Activated naive CD8-positive, alpha-beta T cell (primary cell): ENCODE data around the gene NFIC.
A peak's percentile ranks its signal among the peaks of the same experiment; 100 is the strongest.
"Not testable (repeated sequence)": the region's sequence is repeated elsewhere in the genome, so short reads cannot be mapped to it uniquely, and the experiment has no call there.

ENCODE experiments used
- H3K27ac Mint-ChIP-seq: one replicate; pipeline ENCODE4 v1.8.0; 2021; ENCODE audit warnings: mixed read lengths
- H3K27me3 Mint-ChIP-seq: one replicate; pipeline ENCODE4 v1.8.0; 2021; ENCODE audit warnings: mixed read lengths
- H3K36me3 Mint-ChIP-seq: one replicate; pipeline ENCODE4 v1.8.0; 2021; ENCODE audit warnings: mixed read lengths
- H3K4me1 Mint-ChIP-seq: one replicate; pipeline ENCODE4 v1.8.0; 2021; ENCODE audit warnings: low read depth, mixed read lengths
- H3K4me3 Mint-ChIP-seq: one replicate; pipeline ENCODE4 v1.8.0; 2021; ENCODE audit warnings: mild to moderate bottlenecking, mixed read lengths
- H3K9me3 Mint-ChIP-seq: one replicate; pipeline ENCODE4 v1.8.0; 2021; ENCODE audit warnings: low read depth, mixed read lengths

The NFIC gene

GRCh38 chr19:3505598-3506383 lies 139.4 kb downstream of the NFIC start, which contains the start of gene FZR1:
Gene FZR1 (plus strand): TSS chr19:3506311. CDS start chr19:3522990, 16,679 bp downstream.
- peaks cover 42% of the 10 kb centered on the region for H3K4me1 Mint-ChIP-seq
- no peaks in the 10 kb centered on the region for H3K9me3 Mint-ChIP-seq
- H3K36me3 Mint-ChIP-seq: peaks cover 3% of the 10 kb centered on the region
- H3K27ac Mint-ChIP-seq: peak within 1 kb of the TSS; percentile 98
- no peaks in the 10 kb centered on the region for H3K27me3 Mint-ChIP-seq
- H3K4me3 Mint-ChIP-seq: peak within 1 kb of the TSS; percentile 97

DNA sequence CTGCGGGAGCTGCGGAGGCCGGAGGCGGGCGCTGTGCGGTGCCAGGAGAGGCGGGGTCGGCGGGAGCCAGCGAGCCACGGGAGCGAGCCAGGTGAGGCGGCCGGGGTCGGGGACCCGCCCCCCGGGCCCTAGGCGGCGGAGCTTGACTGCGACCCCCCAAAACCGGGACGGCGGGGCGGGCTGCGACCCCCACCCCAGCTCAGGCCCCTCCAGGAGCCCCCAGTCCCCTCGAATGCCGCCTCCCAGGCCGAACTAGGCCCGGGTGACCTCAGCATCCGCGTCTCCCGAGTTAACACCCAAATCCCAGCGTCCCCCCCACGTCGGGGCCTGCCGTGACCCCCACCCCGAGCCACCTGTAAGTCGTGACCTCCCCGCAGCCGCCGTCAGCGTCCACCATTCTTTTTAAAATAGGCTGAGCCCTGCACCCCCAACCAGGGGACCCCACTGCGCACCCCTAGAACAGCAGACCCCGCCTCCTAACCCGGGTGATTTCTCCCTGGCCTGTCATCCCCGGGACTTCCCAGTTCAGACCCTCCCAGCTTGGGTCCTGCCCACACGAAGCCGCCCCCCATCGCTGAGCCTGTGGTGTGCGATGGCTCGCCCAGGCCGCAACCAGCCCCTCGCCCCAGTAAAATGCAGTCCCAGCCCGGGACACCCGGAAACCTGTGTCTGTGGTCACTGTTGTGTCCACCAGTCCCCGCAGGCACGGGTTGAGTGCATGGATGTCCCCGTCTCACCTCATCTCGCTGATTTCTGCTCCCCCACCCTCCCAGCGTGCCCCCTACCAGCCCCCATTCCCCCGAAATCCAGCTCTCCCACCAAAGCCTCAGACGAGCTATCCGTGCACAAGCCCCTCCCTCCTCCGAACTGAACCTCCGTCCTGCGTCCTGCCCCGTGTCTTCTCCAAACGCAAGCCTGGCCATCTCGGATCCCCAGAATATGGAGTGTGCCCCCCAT lies 140.3 kb downstream of the NFIC start:
- Mint-ChIP-seq H3K4me3 (peak overlapping the region; percentile 89), H3K4me1 (peaks cover 42% of the 10 kb centered on the region), H3K36me3 (peaks cover 3% of the 10 kb centered on the region), H3K27me3 (no peaks in the 10 kb centered on the region), H3K9me3 (no peaks in the 10 kb centered on the region), H3K27ac (peak overlapping the region; percentile 46)

DNA sequence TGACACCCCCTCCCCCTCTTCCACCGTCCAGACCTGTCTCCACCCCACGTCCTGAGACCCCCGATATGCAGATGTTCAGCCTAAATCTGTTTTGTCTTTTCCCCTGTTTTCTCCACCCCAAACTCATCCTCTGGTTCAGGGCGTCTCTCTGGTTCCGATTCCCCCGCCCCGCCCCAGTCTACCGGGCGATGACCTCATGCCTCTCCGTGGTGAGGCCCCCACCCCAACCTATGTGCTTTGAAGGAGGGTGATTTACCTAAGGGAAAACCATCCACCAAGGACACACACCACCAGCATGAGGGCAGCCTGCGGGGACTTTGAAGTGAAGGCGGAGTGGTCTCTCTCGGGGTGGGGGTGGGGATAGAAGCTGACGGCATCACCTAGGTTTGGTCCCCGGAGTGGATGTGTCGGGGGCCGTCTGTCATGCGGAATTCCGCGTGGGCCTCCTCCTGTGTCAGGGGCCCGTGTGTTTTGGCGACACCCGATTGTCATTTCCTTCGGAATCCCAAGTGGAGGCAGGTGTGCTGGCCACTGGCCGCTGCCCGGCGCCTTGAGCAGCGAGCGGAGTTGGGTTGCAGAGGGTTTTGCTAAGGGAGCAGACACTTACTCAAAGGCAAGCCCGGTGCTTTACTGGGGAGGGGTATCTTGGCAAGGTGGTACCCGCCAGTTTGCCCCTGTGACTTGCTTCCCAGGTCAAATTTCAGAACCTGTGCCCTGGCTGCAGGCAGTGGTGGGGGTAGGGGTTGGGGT lies 141.2 kb downstream of the NFIC start:
- Mint-ChIP-seq H3K9me3 (no peaks in the 10 kb centered on the region), H3K27me3 (no peaks in the 10 kb centered on the region), H3K4me1 (peaks cover 42% of the 10 kb centered on the region), H3K4me3 (peak overlapping the region; percentile 89), H3K27ac (peak overlapping the region; percentile 46), H3K36me3 (peaks cover 3% of the 10 kb centered on the region)

DNA sequence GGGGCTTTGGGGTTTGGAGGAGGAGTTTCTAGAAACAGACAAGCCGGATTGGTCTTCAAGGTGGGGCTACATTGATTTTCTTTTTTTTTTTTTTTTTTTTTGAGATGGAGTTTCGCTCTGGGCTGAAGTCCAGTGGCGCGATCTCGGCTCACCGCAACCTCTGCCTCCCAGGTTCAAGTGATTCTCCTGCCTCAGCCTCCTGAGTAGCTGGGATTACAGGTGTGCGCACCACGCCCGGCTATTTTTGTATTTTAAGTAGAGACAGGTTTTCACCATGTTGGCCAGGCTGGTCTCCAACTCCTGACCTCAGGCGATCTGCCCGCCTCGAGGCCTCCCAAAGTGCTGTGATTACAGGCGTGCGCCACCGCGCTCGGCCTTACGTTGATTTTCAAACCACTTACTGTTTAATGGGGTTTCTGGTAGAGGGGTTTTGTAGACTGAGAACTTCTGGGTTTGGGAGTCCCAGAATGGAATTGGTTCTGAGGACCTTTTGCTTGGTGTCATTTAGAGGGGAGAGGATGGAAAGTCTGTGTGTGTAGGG lies 141.8 kb downstream of the NFIC start:
- H3K27ac Mint-ChIP-seq, H3K9me3 Mint-ChIP-seq, H3K36me3 Mint-ChIP-seq, H3K27me3 Mint-ChIP-seq: not testable (repeated sequence)
- Mint-ChIP-seq H3K4me1 (peaks cover 42% of the 10 kb centered on the region), H3K4me3 (peak overlapping the region; percentile 65)

GRCh38 chr19:3508771-3509535 lies 142.6 kb downstream of the NFIC start:
- H3K27ac Mint-ChIP-seq: peak overlapping the region; percentile 24
- peaks cover 42% of the 10 kb centered on the region for H3K4me1 Mint-ChIP-seq
- H3K4me3 Mint-ChIP-seq: peak overlapping the region; percentile 43
- no peaks in the 10 kb centered on the region for H3K27me3 Mint-ChIP-seq
- H3K36me3 Mint-ChIP-seq: peaks cover 3% of the 10 kb centered on the region
- no peaks in the 10 kb centered on the region for H3K9me3 Mint-ChIP-seq

GRCh38 chr19:3509566-3509989 lies 143.2 kb downstream of the NFIC start:
- Mint-ChIP-seq H3K36me3 (peaks cover 3% of the 10 kb centered on the region), H3K27ac (peak overlapping the region; percentile 24), H3K4me3 (peak overlapping the region; percentile 43)

GRCh38 chr19:3510727-3511126 lies 144.3 kb downstream of the NFIC start:
- H3K4me3 Mint-ChIP-seq: no peak overlapping the region
- H3K36me3 Mint-ChIP-seq: peaks cover 3% of the 10 kb centered on the region
- no peak overlapping the region for H3K27ac Mint-ChIP-seq
- peaks cover 42% of the 10 kb centered on the region for H3K4me1 Mint-ChIP-seq
- H3K9me3 Mint-ChIP-seq: no peaks in the 10 kb centered on the region
- H3K27me3 Mint-ChIP-seq: no peaks in the 10 kb centered on the region

More at GRCh38 chr19:3509566-3509989, 143.2 kb downstream of the NFIC start:
- Mint-ChIP-seq H3K4me1 (peaks cover 45% of the 10 kb centered on the region), H3K27me3 (no peaks in the 10 kb centered on the region), H3K9me3 (no peaks in the 10 kb centered on the region)

- Mint-ChIP-seq H3K4me1 (peaks cover 44% of the 10 kb centered on the region), H3K27ac (no peak overlapping the region), H3K9me3 (no peaks in the 10 kb centered on the region), H3K27me3 (no peaks in the 10 kb centered on the region), H3K4me3 (no peak overlapping the region), H3K36me3 (peaks cover 3% of the 10 kb centered on the region)
Observed at GRCh38 chr19:3511506-3512251, 145.3 kb downstream of the NFIC start.

GRCh38 chr19:3512562-3513228 lies 146.3 kb downstream of the NFIC start:
- Mint-ChIP-seq H3K4me3 (no peak overlapping the region), H3K27ac (no peak overlapping the region), H3K36me3 (peaks cover 3% of the 10 kb centered on the region), H3K4me1 (peaks cover 42% of the 10 kb centered on the region), H3K9me3 (no peaks in the 10 kb centered on the region), H3K27me3 (no peaks in the 10 kb centered on the region)

GRCh38 chr19:3513229-3514140 lies 147.1 kb downstream of the NFIC start:
- no peaks in the 10 kb centered on the region for H3K9me3 Mint-ChIP-seq
- no peak overlapping the region for H3K27ac Mint-ChIP-seq
- H3K4me3 Mint-ChIP-seq: no peak overlapping the region
- H3K36me3 Mint-ChIP-seq: peaks cover 3% of the 10 kb centered on the region
- H3K4me1 Mint-ChIP-seq: peaks cover 43% of the 10 kb centered on the region
- H3K27me3 Mint-ChIP-seq: no peaks in the 10 kb centered on the region

- Mint-ChIP-seq H3K4me1 (peaks cover 32% of the 10 kb centered on the region), H3K27ac (no peak overlapping the region), H3K27me3 (no peaks in the 10 kb centered on the region), H3K4me3 (no peak overlapping the region), H3K36me3 (no peaks in the 10 kb centered on the region), H3K9me3 (no peaks in the 10 kb centered on the region)
Observed at GRCh38 chr19:3514930-3515329, 148.5 kb downstream of the NFIC start.

DNA sequence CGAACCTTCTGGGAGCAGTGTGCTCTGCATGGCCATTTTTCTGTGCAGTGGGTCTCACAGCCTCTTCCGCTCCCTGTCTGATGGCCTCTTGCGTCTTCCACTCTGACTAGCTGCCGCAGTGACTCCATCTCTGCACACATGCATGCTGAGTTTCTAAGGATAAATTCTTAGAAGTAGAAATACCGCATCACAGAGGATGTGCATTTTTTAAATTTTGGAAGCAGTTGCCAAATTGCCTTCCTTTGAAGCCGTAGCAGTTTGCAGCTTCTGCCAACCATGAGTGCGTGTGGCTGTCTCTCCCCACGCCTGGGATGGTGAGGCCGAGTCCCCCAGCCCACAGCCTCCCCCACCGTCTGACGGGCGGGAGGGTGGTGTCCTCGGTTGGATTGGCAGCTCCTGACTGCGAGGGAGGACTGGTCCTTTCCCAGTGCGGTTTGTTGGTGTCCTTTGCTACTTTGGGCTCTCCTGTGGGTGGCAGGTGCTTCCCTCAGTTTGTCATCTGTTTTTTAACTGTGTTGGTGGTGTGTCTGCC lies 149.6 kb downstream of the NFIC start:
- Mint-ChIP-seq H3K36me3 (peaks cover 1% of the 10 kb centered on the region), H3K4me3 (no peak overlapping the region), H3K27ac (no peak overlapping the region), H3K27me3 (no peaks in the 10 kb centered on the region), H3K4me1 (peaks cover 30% of the 10 kb centered on the region), H3K9me3 (no peaks in the 10 kb centered on the region)
